A673 (cell line): ENCODE data around the gene ZBTB25. TPM values are rescaled to one million over a fixed set of nuclear protein-coding genes. Genes with fewer than 3 reads are reported as not detected.

Source experiments
- BruUV-seq: library from RNA; stranded (reverse); fragments of 400-500 nt; replicated peaks from 2 replicates; lab custom pipeline; 2021; lab: Mats Ljungman, UMichigan
- CTCF ChIA-PET: fragments of 300-600 bp; sonication (Branson Sonifier 250); formaldehyde crosslinking; loops from one replicate; lab custom pipeline; 2022; ENCODE audit warnings: antibody characterized with exemption; lab: Charles Lee
- POLR2A ChIA-PET: fragments of 300-600 bp; sonication (Branson Sonifier 250); formaldehyde crosslinking; loops from one replicate; lab custom pipeline; 2022; ENCODE audit warnings: antibody characterized with exemption; ENCODE audit not compliant: low non-redundant PET; lab: Charles Lee
- DNase-seq: peaks from one replicate; pipeline ENCODE4 v3.0.0-alpha.2; 2015; ENCODE audit warnings: low spot score
- H3K27ac ChIP-seq: fragments of 200-600 bp; sonication (generic); 2 replicates; pipeline ENCODE4 v1.5.1; 2016; ENCODE audit warnings: mixed run types, low read depth, mild to moderate bottlenecking, mixed read lengths, antibody characterized with exemption, low read length; ENCODE audit not compliant: poor library complexity, severe bottlenecking
- H3K27me3 ChIP-seq: fragments of 200-600 bp; sonication (generic); replicated peaks from 2 replicates; pipeline ENCODE4 v1.6.1; 2017; ENCODE audit warnings: mixed run types, low read depth, mild to moderate bottlenecking, mixed read lengths, antibody characterized with exemption, low read length; ENCODE audit not compliant: insufficient read depth, poor library complexity
- H3K36me3 ChIP-seq: fragments of 200-600 bp; sonication (generic); 2 replicates; pipeline ENCODE4 v1.6.1; 2016; ENCODE audit warnings: mixed run types, mild to moderate bottlenecking, mixed read lengths, antibody characterized with exemption, low read length; ENCODE audit not compliant: insufficient read depth, poor library complexity, severe bottlenecking
- H3K4me1 ChIP-seq: fragments of 200-600 bp; sonication (generic); 2 replicates; pipeline ENCODE4 v1.6.1; 2017; ENCODE audit warnings: mixed run types, mild to moderate bottlenecking, mixed read lengths, antibody characterized with exemption, low read length; ENCODE audit not compliant: insufficient read depth, poor library complexity, severe bottlenecking
- H3K4me3 ChIP-seq: fragments of 200-600 bp; sonication (generic); 2 replicates; pipeline ENCODE4 v1.5.1; 2016; ENCODE audit warnings: low read depth, mixed run types, mild to moderate bottlenecking, mixed read lengths, low read length; ENCODE audit not compliant: poor library complexity, severe bottlenecking
- H3K9me3 ChIP-seq: fragments of 200-600 bp; sonication (generic); 2 replicates; pipeline ENCODE4 v1.6.1; 2016; ENCODE audit warnings: mixed run types, low read depth, mild to moderate bottlenecking, mixed read lengths, antibody characterized with exemption, low read length; ENCODE audit not compliant: poor library complexity, severe bottlenecking
- CTCF ChIP-seq: fragments of 300-800, 200-600 bp; sonication (generic); conservative IDR thresholded peaks from 2 replicates; pipeline ENCODE4 v1.5.1; 2017; ENCODE audit warnings: low read depth, mild to moderate bottlenecking, antibody characterized with exemption, low read length, moderate library complexity, mixed read lengths
- EZH2 ChIP-seq: fragments of 200-600 bp; sonication (generic); IDR thresholded peaks from 2 replicates; pipeline ENCODE4 v1.6.1; 2017; ENCODE audit warnings: borderline replicate concordance, low read depth, mild to moderate bottlenecking, mixed read lengths, antibody characterized with exemption, low read length; ENCODE audit not compliant: poor library complexity, severe bottlenecking
- intact Hi-C: fragments of 100-400 bp; cut with micrococcal nuclease; formaldehyde crosslinking; loops from one replicate; pipeline ENCODE4 v1.10.0; 2022; ENCODE audit not compliant: unreplicated experiment
- total RNA-seq: library from RNA; stranded (reverse); gene quantifications from 2 replicates; pipeline ENCODE4 v1.2.3, GENCODE V29; 2021

The ZBTB25 gene
- total RNA-seq, 1 experiment from 2014 or later = 11.3 TPM

GRCh38 chr14:64423987-64424386 is 79.7 kb downstream of the ZBTB25 start:
- Histone ChIP-seq H3K36me3 (peaks cover 91% of the 10 kb centered on the region), H3K27ac (no peak overlapping the region), H3K27me3 (no peaks in the 10 kb centered on the region), H3K4me3 (no peak overlapping the region), H3K9me3 (no peaks in the 10 kb centered on the region), H3K4me1 (no peaks in the 10 kb centered on the region)
- DNase-seq = peak; percentile 54
- TF ChIP-seq CTCF (no peak), EZH2 (no peak)
- BruUV-seq = no TSS peak
- ChIA-PET CTCF (no interaction called here), POLR2A (no interaction called here)
- intact Hi-C loops = no loop called here

- TF ChIP-seq EZH2 = no peak
- no peaks in the 10 kb centered on the region for H3K4me1 ChIP-seq
- intact Hi-C loops = no loop called here
- DNase-seq = no peak
- H3K27me3 ChIP-seq = no peaks in the 10 kb centered on the region
- H3K4me3 ChIP-seq = no peak overlapping the region
- BruUV-seq = no TSS peak
- H3K27ac ChIP-seq = no peak overlapping the region
- peaks cover 88% of the 10 kb centered on the region for H3K36me3 ChIP-seq
- ChIA-PET POLR2A (no interaction called here), CTCF (no interaction called here)
- no peaks in the 10 kb centered on the region for H3K9me3 ChIP-seq
Measured at GRCh38 chr14:64422756-64423155, 80.9 kb downstream of the ZBTB25 start.

GRCh38 chr14:64422005-64422404 is 81.6 kb downstream of the ZBTB25 start:
- no peaks in the 10 kb centered on the region for H3K27me3 ChIP-seq
- TF ChIP-seq CTCF = no peak
- no peak for TF ChIP-seq EZH2
- intact Hi-C loops = no loop called here
- DNase-seq = no peak
- BruUV-seq = no TSS peak
- ChIA-PET POLR2A (no interaction called here), CTCF (no interaction called here)
- H3K4me1 ChIP-seq = no peaks in the 10 kb centered on the region
- no peak overlapping the region for H3K4me3 ChIP-seq
- no peaks in the 10 kb centered on the region for H3K9me3 ChIP-seq
- H3K36me3 ChIP-seq = peaks cover 88% of the 10 kb centered on the region
- H3K27ac ChIP-seq = no peak overlapping the region

- no peak overlapping the region for H3K27ac ChIP-seq
- H3K36me3 ChIP-seq = peaks cover 88% of the 10 kb centered on the region
- CTCF ChIA-PET = no interaction called here
- POLR2A ChIA-PET = interaction anchor here (0.7 kb wide), 1 partner anchor 13 kb away, joined by 4 read pairs; no protein-coding TSS in a partner anchor
- H3K9me3 ChIP-seq = no peaks in the 10 kb centered on the region
- TF ChIP-seq EZH2 (no peak), CTCF (no peak)
- peak; percentile 45 for DNase-seq
- intact Hi-C loops = no loop called here
- no TSS peak for BruUV-seq
- no peaks in the 10 kb centered on the region for H3K4me1 ChIP-seq
- no peaks in the 10 kb centered on the region for H3K27me3 ChIP-seq
- no peak overlapping the region for H3K4me3 ChIP-seq
Measured at GRCh38 chr14:64421166-64421565, 82.5 kb downstream of the ZBTB25 start.
